Measurements from ENCODE around the gene PRKCZ.

The PRKCZ gene

GRCh38 chr1:2025491-2025981 is 24.7 kb upstream of the PRKCZ start:
- H3K4me1 ChIP-seq (ENCODE audit: control insufficient read depth, insufficient read depth, low read length) = peaks cover 6% of the 10 kb centered on the region
- H3K27ac ChIP-seq (ENCODE audit: low read length) = no peak overlapping the region
- no peaks in the 10 kb centered on the region for H3K9me3 ChIP-seq (ENCODE audit: control insufficient read depth in 2 of 2, low read length in 2 of 2)
- H3K9ac ChIP-seq (ENCODE audit: low read length in 2 of 2) = no peak overlapping the region
- H3K4me3 ChIP-seq (ENCODE audit: low read length in 2 of 2) = peak overlapping the region in 1 of 2 donors; percentile 55
- H3K27me3 ChIP-seq (ENCODE audit: control insufficient read depth in 1 of 2, insufficient read depth in 2 of 2, low read length in 2 of 2) = peaks cover 34 to 48% of the 10 kb centered on the region in 2 donors
- no peaks in the 10 kb centered on the region for H3K36me3 ChIP-seq (ENCODE audit: control insufficient read depth in 2 of 2, insufficient read depth in 2 of 2, low read length in 2 of 2)

GRCh38 chr1:2027961-2028583 is 22.1 kb upstream of the PRKCZ start:
- Histone ChIP-seq H3K27ac (ENCODE audit: low read length) (no peak overlapping the region), H3K4me3 (ENCODE audit: low read length in 2 of 2) (no peak overlapping the region), H3K27me3 (ENCODE audit: control insufficient read depth in 1 of 2, insufficient read depth in 2 of 2, low read length in 2 of 2) (peaks cover 17 to 25% of the 10 kb centered on the region in 2 donors), H3K9ac (ENCODE audit: low read length in 2 of 2) (no peak overlapping the region), H3K36me3 (ENCODE audit: control insufficient read depth in 2 of 2, insufficient read depth in 2 of 2, low read length in 2 of 2) (no peaks in the 10 kb centered on the region), H3K4me1 (ENCODE audit: control insufficient read depth, insufficient read depth, low read length) (peaks cover 6% of the 10 kb centered on the region), H3K9me3 (ENCODE audit: control insufficient read depth in 2 of 2, low read length in 2 of 2) (no peaks in the 10 kb centered on the region)

GRCh38 chr1:2028870-2029560 is 21.2 kb upstream of the PRKCZ start:
- Histone ChIP-seq H3K9me3 (ENCODE audit: control insufficient read depth in 2 of 2, low read length in 2 of 2) (no peaks in the 10 kb centered on the region), H3K9ac (ENCODE audit: low read length in 2 of 2) (no peak overlapping the region), H3K4me3 (ENCODE audit: low read length in 2 of 2) (no peak overlapping the region), H3K27ac (ENCODE audit: low read length) (no peak overlapping the region), H3K36me3 (ENCODE audit: control insufficient read depth in 2 of 2, insufficient read depth in 2 of 2, low read length in 2 of 2) (no peaks in the 10 kb centered on the region), H3K27me3 (ENCODE audit: control insufficient read depth in 1 of 2, insufficient read depth in 2 of 2, low read length in 2 of 2) (peaks cover 10 to 16% of the 10 kb centered on the region in 2 donors), H3K4me1 (ENCODE audit: control insufficient read depth, insufficient read depth, low read length) (peaks cover 6% of the 10 kb centered on the region)

- Histone ChIP-seq H3K27ac (ENCODE audit: low read length) (no peak overlapping the region), H3K9me3 (ENCODE audit: control insufficient read depth in 2 of 2, low read length in 2 of 2) (no peaks in the 10 kb centered on the region)
Observed at GRCh38 chr1:2029561-2029960, 20.6 kb upstream of the PRKCZ start.

GRCh38 chr1:2030076-2030871 is 19.9 kb upstream of the PRKCZ start:
- Histone ChIP-seq H3K4me1 (ENCODE audit: control insufficient read depth, insufficient read depth, low read length) (peaks cover 5% of the 10 kb centered on the region), H3K36me3 (ENCODE audit: control insufficient read depth in 2 of 2, insufficient read depth in 2 of 2, low read length in 2 of 2) (no peaks in the 10 kb centered on the region), H3K4me3 (ENCODE audit: low read length in 2 of 2) (no peak overlapping the region), H3K27me3 (ENCODE audit: control insufficient read depth in 1 of 2, insufficient read depth in 2 of 2, low read length in 2 of 2) (peaks cover 5 to 8% of the 10 kb centered on the region in 2 donors), H3K27ac (ENCODE audit: low read length) (no peak overlapping the region), H3K9me3 (ENCODE audit: control insufficient read depth in 2 of 2, low read length in 2 of 2) (no peaks in the 10 kb centered on the region), H3K9ac (ENCODE audit: low read length in 2 of 2) (no peak overlapping the region)

More at GRCh38 chr1:2029561-2029960, 20.6 kb upstream of the PRKCZ start:
- Histone ChIP-seq H3K4me3 (ENCODE audit: low read length in 2 of 2) (no peak overlapping the region), H3K27me3 (ENCODE audit: control insufficient read depth in 1 of 2, insufficient read depth in 2 of 2, low read length in 2 of 2) (peaks cover 7 to 11% of the 10 kb centered on the region in 2 donors), H3K9ac (ENCODE audit: low read length in 2 of 2) (no peak overlapping the region), H3K4me1 (ENCODE audit: control insufficient read depth, insufficient read depth, low read length) (peaks cover 6% of the 10 kb centered on the region), H3K36me3 (ENCODE audit: control insufficient read depth in 2 of 2, insufficient read depth in 2 of 2, low read length in 2 of 2) (no peaks in the 10 kb centered on the region)

- H3K4me3 ChIP-seq (ENCODE audit: low read length in 2 of 2) = no peak overlapping the region
- no peaks in the 10 kb centered on the region for H3K9me3 ChIP-seq (ENCODE audit: control insufficient read depth in 2 of 2, low read length in 2 of 2)
- H3K9ac ChIP-seq (ENCODE audit: low read length in 2 of 2) = no peak overlapping the region
- no peaks in the 10 kb centered on the region for H3K4me1 ChIP-seq (ENCODE audit: control insufficient read depth, insufficient read depth, low read length)
- no peaks in the 10 kb centered on the region for H3K36me3 ChIP-seq (ENCODE audit: control insufficient read depth in 2 of 2, insufficient read depth in 2 of 2, low read length in 2 of 2)
- H3K27ac ChIP-seq (ENCODE audit: low read length) = no peak overlapping the region
- H3K27me3 ChIP-seq (ENCODE audit: control insufficient read depth in 1 of 2, insufficient read depth in 2 of 2, low read length in 2 of 2) = peaks cover under 1 to 5% of the 10 kb centered on the region in 2 donors
Observed at GRCh38 chr1:2031546-2032540, 18.4 kb upstream of the PRKCZ start.

GRCh38 chr1:2032737-2033136 is 17.5 kb upstream of the PRKCZ start:
- H3K27ac ChIP-seq (ENCODE audit: low read length) = no peak overlapping the region

GRCh38 chr1:2033165-2033564 is 17.0 kb upstream of the PRKCZ start:
- no peak overlapping the region for H3K9ac ChIP-seq (ENCODE audit: low read length in 2 of 2)
- no peaks in the 10 kb centered on the region for H3K4me1 ChIP-seq (ENCODE audit: control insufficient read depth, insufficient read depth, low read length)
- H3K4me3 ChIP-seq (ENCODE audit: low read length in 2 of 2) = no peak overlapping the region
- H3K27ac ChIP-seq (ENCODE audit: low read length) = no peak overlapping the region
- H3K36me3 ChIP-seq (ENCODE audit: control insufficient read depth in 2 of 2, insufficient read depth in 2 of 2, low read length in 2 of 2) = no peaks in the 10 kb centered on the region
- peaks cover 0 to 2% of the 10 kb centered on the region in 2 donors for H3K9me3 ChIP-seq (ENCODE audit: control insufficient read depth in 2 of 2, low read length in 2 of 2)
- peaks cover 2 to 5% of the 10 kb centered on the region in 2 donors for H3K27me3 ChIP-seq (ENCODE audit: control insufficient read depth in 1 of 2, insufficient read depth in 2 of 2, low read length in 2 of 2)

More at GRCh38 chr1:2032737-2033136, 17.5 kb upstream of the PRKCZ start:
- Histone ChIP-seq H3K36me3 (ENCODE audit: control insufficient read depth in 2 of 2, insufficient read depth in 2 of 2, low read length in 2 of 2) (no peaks in the 10 kb centered on the region), H3K4me1 (ENCODE audit: control insufficient read depth, insufficient read depth, low read length) (no peaks in the 10 kb centered on the region), H3K27me3 (ENCODE audit: control insufficient read depth in 1 of 2, insufficient read depth in 2 of 2, low read length in 2 of 2) (peaks cover 2 to 5% of the 10 kb centered on the region in 2 donors), H3K9me3 (ENCODE audit: control insufficient read depth in 2 of 2, low read length in 2 of 2) (peaks cover 0 to 1% of the 10 kb centered on the region in 2 donors), H3K9ac (ENCODE audit: low read length in 2 of 2) (no peak overlapping the region), H3K4me3 (ENCODE audit: low read length in 2 of 2) (no peak overlapping the region)

- Histone ChIP-seq H3K27ac (ENCODE audit: low read length) (no peak overlapping the region), H3K9ac (ENCODE audit: low read length in 2 of 2) (no peak overlapping the region), H3K4me3 (ENCODE audit: low read length in 2 of 2) (no peak overlapping the region), H3K4me1 (ENCODE audit: control insufficient read depth, insufficient read depth, low read length) (no peaks in the 10 kb centered on the region), H3K9me3 (ENCODE audit: control insufficient read depth in 2 of 2, low read length in 2 of 2) (peaks cover 0 to 7% of the 10 kb centered on the region in 2 donors), H3K36me3 (ENCODE audit: control insufficient read depth in 2 of 2, insufficient read depth in 2 of 2, low read length in 2 of 2) (no peaks in the 10 kb centered on the region), H3K27me3 (ENCODE audit: control insufficient read depth in 1 of 2, insufficient read depth in 2 of 2, low read length in 2 of 2) (peaks cover 5 to 6% of the 10 kb centered on the region in 2 donors)
Observed at GRCh38 chr1:2036287-2036686, 13.9 kb upstream of the PRKCZ start.
